GM21528 (cell line): ENCODE results near the gene HAPLN2.
"Not testable (repeated sequence)": the region's sequence is repeated elsewhere in the genome, so short reads cannot be mapped to it uniquely, and the experiment has no call there.

Experiments
- ATAC-seq: cut with Tn5 transposase; IDR thresholded peaks from one replicate; pipeline ENCODE4 v1.9.1; 2021; ENCODE audit warnings: mild to moderate bottlenecking, moderate library complexity; ENCODE audit not compliant: unreplicated experiment, low FRiP score

Gene HAPLN2

GRCh38 chr1:156616463-156616862, 2.8 kb upstream of the HAPLN2 start:
- ATAC-seq: no peak

DNA sequence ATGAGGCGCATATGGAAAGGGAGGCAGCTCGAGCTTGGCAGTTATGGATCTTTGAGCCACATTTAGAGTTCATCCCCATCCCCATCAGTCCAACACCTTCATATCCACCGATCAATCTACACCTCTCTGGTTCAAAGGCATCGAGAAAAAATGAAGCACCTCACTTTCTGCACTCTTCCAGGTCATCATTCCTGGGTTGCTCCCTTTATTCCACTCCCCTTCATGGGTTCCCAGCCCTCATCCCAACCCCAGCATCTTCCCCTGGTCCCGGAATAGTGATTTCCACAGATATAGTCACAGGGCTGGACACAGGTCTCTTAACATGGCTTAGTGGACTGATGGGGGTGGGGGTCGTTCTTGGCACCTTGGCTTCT, 354 bp downstream of the HAPLN2 start:
- no peak for ATAC-seq

DNA sequence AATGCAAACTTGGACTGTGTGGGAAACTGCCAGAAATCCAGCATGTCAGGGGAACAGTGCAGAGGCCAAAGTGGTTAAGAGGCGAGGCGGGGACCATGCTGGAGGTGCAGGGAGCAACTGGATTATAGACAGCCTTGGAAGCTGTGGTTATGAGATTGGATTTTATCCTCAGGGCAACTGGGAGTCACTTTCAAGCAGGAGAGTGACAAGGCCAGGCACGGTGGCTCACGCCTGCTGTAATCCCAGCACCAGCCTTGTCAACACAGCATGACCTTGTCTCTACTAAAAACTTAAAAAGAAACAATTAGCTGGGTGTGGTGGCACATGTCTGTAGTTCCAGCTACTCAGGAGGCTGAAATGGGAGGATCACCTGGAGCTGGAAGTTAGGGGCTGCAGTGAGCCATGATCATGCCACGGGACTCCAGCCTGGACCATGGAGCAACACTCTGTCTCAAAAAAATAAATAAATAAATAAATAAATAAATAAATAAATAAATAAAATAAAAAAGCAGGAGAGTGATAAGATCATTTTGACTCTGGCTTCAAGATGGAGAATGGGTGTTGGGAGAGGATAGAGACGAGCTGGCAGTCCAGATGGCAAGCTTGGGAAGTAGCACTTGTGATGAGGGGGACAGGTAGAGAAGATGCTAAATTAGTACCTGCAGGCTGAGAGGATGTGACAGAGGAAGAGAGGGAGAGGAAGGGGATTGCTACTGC, 3.5 kb downstream of the HAPLN2 start:
- ATAC-seq: no peak

DNA sequence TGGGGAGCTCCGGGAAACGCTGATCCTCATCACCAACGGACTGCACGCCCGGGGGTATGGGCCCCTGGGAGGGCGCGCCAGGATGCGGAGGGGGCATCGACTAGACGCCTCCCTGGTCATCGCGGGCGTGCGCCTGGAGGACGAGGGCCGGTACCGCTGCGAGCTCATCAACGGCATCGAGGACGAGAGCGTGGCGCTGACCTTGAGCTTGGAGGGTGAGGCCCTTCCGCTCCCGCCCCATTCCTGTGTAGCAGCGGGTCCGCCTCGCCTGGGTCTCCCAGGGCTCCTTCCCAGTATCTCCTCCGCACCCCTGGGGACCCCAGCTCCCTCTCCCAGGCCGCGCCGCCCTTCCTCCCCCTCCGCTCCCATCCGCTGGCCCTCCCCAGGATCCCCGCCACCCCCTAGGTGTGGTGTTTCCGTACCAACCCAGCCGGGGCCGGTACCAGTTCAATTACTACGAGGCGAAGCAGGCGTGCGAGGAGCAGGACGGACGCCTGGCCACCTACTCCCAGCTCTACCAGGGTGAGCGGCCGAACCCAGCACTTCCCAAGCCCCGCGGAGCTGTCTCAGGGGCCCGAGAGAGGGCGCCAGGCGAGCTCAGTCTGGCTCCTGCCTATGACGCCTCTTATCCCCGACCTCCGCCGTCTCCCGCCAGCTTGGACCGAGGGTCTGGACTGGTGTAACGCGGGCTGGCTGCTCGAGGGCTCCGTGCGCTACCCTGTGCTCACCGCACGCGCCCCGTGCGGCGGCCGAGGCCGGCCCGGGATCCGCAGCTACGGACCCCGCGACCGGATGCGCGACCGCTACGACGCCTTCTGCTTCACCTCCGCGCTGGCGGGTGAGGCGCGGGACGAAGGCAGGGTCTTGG, 5.0 kb downstream of the HAPLN2 start:
- ATAC-seq: no peak

- no peak for ATAC-seq
These were observed 5.7 kb downstream of the HAPLN2 start for GRCh38 chr1:156624814-156625435.

DNA sequence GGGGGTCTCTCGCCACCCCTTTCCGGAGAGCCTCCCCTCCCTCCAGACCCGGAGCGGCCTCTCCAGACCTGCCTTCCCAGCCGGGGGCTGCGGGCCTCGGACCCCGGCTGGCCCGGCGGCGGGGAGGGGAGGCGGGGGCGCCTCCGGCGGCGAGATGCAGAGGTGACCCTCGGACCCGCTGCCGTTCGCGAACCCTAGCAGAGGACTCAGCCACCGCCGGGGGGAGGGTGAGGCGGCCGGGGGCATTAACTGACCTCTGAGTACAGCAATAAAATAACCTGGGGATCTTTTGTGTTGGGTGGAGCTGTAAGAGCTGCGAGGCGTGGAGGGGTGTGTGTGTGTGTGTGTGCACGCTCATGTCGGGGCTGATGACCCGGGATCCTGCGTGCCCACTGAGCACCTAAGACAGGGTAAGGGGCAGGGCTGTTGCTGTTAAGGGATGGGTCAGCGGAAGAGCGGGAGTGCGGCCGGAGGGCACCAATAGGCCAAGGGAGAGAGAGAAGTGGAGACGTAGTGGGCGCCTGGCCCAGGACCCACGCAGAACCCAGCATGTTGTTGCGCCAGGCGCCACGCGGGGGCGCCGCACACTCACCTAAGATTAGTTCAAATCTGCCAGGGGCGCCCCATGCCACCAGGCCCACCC, 6.3 kb downstream of the HAPLN2 start:
- ATAC-seq: no peak

GRCh38 chr1:156626079-156626438, 6.8 kb downstream of the HAPLN2 start:
- no peak for ATAC-seq

GRCh38 chr1:156627313-156627880, 8.2 kb downstream of the HAPLN2 start:
- no peak for ATAC-seq

DNA sequence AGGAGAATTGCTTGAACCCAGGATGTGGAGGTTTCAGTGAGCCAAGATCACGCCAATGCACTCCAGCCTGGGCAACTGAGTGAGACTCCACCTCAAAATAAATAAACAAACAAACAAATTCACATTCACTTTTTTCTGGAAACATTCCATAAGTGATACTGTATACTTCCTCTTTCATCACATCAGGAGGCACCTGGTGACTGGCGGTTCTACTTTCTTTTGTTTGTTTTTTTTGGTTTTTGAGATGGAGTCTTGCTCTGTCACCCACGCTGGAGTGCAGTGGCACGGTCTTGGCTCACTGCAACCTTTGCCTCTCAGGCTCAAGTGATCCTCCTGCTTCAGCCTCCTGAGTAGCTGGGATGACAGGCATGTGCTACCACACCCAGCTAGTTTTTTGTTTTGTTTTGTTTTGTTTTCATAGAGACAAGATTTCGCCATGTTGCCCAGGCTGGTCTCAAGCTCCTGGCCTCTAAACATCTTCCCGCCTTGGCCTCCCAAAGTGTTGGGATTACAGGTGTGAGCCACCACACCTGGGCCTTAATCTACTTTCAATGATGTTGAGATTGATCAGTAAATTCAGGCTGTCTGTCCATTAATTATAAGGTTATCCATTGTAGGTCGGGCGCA, 10.7 kb downstream of the HAPLN2 start:
- no peak for ATAC-seq

- not testable (repeated sequence) for ATAC-seq
These were observed 11.9 kb downstream of the HAPLN2 start for GRCh38 chr1:156631152-156631551.

- ATAC-seq: no peak
These were observed 13.1 kb downstream of the HAPLN2 start for GRCh38 chr1:156632355-156632754.

- no peak for ATAC-seq
These were observed 19.2 kb downstream of the HAPLN2 start for GRCh38 chr1:156638189-156638985.

- ATAC-seq: no peak
These were observed 20.4 kb downstream of the HAPLN2 start for GRCh38 chr1:156639601-156640101.

DNA sequence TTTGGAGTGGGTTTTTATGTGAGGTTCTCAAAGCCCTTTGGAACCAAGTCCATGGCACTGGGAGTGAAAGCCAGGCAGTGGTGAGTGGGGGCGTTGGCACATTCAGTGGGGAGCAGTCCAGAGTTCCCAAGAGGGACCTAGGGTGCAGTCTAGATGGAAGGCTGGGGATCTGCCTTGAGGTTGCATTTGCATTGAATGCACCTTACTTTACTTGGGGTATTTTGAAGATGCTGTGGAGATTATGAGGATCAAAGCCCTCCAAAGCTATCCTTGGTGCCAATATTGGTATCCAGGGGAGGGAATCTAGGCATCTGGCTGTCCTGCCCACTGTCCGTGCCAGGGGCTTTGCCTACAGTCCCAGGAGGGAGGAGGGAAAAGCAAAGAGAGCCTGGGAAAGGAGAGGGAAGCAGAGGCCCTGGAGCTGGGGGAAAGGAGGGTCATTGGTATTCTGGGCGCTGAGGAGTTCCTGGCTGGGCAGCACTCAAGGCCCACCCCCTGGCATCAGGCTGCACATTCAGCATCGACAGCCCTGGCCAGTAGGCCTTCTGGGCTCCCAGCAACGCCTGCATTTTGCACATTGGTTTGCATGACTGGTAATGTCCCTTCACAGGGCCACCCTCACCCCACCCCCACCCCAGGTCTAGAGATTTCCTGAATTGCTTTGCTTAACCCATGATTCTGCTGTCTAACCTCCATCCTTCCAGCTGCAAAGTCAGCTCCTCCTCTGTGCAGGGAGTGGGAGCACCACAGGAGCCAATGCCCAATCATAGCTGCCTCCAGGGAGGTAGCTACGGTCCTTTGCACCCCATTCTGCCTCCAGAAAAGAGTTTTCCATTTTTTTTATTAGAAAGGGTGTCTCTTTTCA, 21.9 kb downstream of the HAPLN2 start:
- no peak for ATAC-seq

DNA sequence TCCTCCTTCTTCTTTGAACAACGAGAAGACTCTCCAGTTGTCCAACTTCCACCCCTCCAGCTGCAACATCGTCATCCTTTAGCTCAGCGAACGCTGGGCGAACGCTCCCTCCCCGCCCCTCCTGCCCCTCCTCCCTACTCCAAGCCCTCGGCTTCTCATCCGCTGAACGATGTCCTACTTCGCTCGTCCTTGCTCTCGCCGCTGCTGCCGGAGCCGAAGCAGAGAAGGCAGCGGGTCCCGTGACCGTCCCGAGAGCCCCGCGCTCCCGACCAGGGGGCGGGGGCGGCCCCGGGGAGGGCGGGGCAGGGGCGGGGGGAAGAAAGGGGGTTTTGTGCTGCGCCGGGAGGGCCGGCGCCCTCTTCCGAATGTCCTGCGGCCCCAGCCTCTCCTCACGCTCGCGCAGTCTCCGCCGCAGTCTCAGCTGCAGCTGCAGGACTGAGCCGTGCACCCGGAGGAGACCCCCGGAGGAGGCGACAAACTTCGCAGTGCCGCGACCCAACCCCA, 22.6 kb downstream of the HAPLN2 start, which contains the start of gene BCAN:
Gene BCAN, plus strand, starts transcription at position 357 of the 504 bp plus-strand sequence. CDS start 3,938 bp downstream, outside the sequence.
- ATAC-seq: no peak

- ATAC-seq: no peak
These were observed 23.2 kb downstream of the HAPLN2 start for GRCh38 chr1:156642265-156643048.
